H54 (cell line): ENCODE measurements around the gene ZMYND11.

Experiments
- DNase-seq: peaks from one replicate; pipeline ENCODE4 v3.0.0; 2011; ENCODE audit warnings: low spot score, mixed read lengths; ENCODE audit not compliant: insufficient read length
- FAIRE-seq: peaks from 3 replicates; lab custom pipeline; 2011; peaks lifted over from hg19 to GRCh38; lab: Jason Lieb, UNC
- POLR2A ChIP-seq: IDR thresholded peaks from 2 replicates; pipeline ENCODE4 v1.6.1; 2011; ENCODE audit warnings: low read depth, mild to moderate bottlenecking, low read length

The ZMYND11 gene

DNA sequence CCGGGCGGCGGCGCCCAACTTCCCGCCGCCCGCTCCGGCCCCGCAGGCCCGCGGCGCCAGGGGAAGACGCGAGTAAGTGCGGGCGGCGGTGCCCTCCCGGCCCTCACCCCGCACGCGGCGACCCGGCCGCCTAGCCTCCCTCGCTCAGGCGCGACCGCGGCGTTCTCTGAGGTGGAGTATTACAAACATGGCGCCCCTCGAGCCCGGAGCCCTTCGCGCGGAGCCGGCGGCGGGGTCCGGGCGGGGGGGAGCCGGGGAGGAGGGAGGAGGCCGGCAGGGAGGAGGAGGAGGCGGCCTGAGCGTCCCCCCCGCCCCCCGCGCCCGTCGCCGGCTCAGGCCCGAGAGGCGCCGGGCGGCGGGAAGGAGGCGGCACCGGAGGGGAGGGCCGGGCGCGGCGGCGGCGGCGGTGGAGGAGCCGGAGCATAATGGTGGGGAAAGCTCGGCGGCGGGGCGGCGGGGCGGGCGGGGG is at the start of gene ZMYND11:
Gene ZMYND11, plus strand, starts transcription at position 324 of the 469 bp plus-strand sequence. CDS start 44,558 bp downstream, outside the sequence.
- peak; percentile 56; the same call in 1 of the 2 replicates for TF ChIP-seq POLR2A
- FAIRE-seq, result no peak
- DNase-seq, result peak; percentile 33

DNA sequence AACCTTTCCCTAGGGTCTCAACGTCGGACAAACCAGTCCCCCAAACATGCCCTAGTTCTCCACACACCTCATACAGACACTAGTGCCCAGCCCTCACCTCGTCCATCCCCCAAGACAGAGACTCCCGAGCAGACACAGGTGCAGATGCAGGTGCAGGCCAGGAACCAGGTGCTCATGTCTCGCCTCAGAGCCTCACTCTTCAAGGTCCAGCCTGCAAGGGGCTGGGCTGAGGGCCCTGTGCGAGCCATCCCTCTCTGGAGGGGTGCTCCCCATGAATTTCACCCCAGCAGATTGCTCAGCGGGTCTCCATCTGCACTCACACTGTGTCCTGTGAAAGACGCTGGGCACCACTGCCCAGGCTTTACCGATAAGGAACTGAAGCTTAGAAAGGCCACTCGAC is 49.2 kb upstream of the ZMYND11 start:
- TF ChIP-seq POLR2A, result no peak
- DNase-seq (no peak), FAIRE-seq (no peak)

DNA sequence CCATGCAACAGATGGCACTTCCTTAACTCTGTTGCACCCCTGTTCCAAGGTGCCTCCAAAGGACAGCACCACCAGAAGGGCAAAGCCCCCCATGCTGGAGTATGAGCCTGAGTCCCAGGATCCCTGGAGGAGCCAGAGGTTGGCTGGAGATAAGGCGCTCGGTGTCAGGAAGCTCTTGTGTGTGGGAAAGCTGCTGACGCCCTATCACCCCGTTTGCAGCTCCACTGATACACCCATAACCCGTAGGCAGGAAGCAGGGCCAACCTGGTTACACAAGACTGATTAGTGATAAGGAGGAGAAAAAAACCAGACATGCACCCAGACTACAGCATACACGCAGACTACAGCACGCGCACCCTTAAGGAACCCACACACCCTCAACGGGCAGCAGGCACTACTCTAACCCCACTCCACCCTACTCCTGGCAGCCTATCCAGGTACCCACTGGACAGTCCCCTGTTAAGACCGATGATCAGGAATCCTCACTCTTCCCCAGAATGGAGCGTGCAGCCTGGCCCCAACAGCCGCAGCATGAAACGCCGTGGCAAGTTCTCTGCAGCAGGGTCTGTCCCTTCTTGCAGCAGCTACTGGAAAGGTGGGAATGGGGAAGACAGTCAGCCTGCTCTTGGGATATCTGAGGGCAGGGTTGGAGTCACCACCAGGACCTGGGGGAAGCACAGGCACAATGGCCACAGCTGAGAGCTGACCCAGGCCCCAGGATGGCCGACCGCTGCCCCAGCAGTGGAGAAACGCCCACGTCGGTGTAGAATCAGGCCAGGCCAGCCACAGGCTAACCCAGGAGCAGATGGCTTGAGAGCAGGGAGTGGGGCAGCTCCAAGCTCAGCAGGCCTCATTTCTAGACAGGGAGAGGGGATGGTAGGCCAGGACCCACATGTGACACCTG is 47.8 kb upstream of the ZMYND11 start:
- DNase-seq (no peak), FAIRE-seq (no peak)
- TF ChIP-seq POLR2A, result no peak

DNA sequence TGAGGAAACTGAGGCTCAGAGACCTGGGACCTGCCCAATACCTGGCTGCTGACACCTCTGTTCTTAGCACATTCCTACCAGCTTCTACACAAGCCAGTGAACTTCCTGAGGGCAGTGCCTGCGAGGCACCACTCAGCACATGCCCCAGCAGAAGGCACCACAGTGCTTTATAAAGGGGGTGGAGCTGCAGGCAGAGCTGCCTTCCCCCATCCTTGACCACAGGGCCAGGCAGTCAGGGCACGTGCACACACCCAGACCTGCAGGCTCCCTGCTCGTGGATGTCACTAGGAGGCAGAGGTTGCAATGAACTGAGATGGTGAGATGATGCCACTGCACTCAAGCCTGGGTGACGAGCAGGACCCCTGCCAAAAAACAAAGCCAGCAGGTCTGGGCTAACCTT is 47.0 kb upstream of the ZMYND11 start:
- no peak for TF ChIP-seq POLR2A
- no peak for FAIRE-seq
- no peak for DNase-seq

DNA sequence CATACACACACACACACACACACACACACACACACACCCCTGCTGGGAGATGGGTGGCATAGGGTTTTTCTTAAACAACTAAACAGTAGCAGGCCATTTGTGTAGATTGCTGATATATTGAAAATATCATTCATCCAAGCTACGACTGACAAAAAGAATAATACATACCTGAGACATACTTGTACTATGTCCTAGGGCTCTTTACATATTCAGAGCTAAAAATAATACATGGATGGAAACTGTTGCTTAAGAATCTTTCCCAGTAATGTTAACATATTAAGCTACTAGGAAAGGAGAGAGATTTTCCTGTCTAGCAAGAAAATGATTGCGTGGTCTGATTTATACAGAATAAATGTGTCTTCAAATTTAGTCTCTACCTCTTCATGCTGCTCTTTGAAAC is 46.0 kb upstream of the ZMYND11 start:
- no peak for FAIRE-seq
- no peak for DNase-seq
- no peak for TF ChIP-seq POLR2A

DNA sequence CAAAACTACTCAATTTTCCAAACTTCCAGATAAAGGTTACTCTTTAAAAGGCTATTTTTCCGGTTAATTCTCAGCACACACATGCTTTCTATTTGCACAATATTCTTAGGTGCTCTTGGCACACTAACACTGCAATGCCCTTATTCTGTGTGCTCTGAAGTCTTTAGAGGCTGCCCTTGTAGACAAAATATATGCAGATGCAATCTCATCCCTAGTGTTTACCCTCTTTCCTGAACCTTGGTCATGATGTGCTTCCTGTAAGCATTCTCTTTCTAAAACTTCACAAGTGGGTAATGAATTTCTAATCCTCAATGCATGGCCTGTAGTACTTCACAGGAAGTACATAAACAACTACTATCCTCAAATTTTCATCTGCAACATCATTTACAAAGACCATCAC is 45.1 kb upstream of the ZMYND11 start:
- DNase-seq, result no peak
- no peak for TF ChIP-seq POLR2A
- no peak for FAIRE-seq

DNA sequence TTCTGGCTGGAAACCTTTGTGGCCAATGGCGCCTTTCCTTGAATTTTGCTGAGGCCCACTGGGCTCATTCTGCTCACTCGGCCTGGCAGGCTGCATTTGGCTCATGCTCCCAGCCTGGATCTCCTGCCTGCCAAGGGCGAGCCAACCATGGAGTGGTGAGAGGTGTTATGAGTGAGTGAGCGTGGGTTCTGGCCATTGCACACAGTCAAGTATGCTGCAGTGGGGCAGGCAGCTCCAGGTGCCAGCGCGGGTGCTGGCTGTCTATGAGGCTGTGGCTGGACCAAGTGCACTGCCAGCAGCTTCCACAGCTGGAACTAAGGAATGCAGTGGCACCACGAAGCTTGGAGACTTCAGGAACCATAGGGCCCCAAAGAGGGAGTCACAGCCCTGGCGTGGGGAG is 43.9 kb upstream of the ZMYND11 start:
- no peak for TF ChIP-seq POLR2A
- FAIRE-seq (no peak), DNase-seq (no peak)

DNA sequence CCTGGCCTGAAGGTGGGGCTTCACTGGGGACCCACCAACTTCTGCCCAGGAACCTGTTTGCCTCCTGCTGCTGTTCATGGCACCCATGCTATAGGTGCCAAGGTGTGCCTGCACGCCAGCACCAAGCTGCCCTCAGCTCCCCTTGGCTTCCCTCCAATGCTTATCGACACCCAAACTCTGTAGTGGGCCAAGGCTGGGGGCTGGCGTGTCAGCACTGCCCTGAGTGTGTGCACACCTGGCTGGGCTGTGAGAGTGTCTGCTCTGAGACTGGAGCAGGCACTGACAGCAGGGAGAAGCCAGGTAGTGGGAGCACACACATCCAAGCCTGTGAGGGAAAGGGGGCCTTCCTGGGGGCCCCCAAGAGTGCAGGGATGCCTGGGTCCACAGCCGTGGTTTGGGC is 43.1 kb upstream of the ZMYND11 start:
- DNase-seq (no peak), FAIRE-seq (no peak)
- no peak for TF ChIP-seq POLR2A

DNA sequence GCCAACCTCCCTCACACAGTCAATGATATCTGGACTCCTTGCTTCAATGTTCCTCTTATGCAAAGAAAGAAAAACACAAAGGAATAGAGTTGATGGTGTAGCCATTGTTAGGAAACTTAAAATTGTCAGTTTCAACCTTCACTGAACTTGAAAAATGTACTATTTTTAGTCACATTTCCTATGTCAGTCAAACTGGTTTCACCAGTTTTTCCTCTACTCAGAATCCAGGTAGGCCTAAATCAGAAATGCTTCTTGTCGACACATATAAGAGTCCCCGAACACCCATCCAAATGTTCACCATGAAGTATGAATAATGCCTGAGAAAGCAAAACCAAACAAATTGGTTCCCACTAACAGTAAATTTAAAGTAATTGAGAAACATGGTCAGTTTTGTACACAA is 42.4 kb upstream of the ZMYND11 start:
- no peak for FAIRE-seq
- no peak for DNase-seq
- no peak for TF ChIP-seq POLR2A

DNA sequence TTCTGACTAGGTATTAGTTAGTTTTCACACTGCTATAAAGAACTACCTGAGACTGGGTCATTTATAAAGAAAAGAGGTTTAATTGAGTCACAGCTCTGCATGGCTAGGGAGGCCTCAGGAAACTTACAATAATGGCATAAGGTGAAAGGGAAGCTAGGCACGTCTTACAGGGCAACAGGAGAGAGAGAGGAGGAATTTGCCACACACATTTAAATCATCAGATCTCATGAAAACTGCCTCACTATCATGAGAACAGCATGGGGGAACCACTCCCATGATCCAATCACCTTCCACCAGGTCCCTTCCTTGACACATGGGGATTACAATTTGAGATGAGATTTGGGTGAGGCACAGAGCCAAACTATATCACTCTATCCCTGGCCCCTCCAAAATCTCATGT is 40.6 kb upstream of the ZMYND11 start:
- TF ChIP-seq POLR2A, result no peak
- FAIRE-seq, result no peak

DNA sequence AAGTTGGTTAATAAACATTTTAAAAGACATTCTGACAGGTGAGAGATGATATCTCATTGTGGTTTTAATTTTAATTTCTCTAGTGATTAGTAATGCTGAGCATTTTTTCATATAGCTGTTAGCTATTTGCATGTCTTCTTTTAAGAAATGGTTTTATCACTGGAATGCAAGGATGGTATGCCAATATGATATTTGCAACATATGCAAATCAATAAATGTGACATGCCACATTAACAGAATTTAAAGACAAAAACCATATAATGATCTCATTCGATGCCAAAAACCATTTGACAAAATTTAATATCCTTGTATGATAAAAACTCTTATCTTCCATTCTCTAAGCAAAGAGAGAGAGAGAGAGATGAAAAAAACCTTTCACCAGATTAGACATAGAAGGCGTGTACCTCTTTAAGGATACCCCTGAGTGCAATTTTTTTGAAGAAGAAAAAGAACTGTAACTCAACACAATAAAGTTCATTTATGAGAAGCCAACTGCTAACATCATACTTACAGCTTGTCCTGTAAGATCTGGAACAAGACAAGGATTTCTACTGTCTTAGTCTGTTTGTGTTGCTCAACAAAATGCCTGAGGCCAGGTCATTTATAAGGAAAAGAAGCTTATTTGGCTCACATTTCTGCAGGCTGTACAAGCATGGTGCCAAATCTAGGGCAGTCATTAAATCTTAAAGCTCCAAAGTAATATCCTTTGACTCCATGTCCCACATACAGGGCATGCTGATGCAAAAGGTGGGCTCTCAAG is 39.7 kb upstream of the ZMYND11 start:
- TF ChIP-seq POLR2A, result no peak
- FAIRE-seq (no peak), DNase-seq (no peak)

More for the DNA sequence above, 40.6 kb upstream of the ZMYND11 start:
- DNase-seq, result no peak

DNA sequence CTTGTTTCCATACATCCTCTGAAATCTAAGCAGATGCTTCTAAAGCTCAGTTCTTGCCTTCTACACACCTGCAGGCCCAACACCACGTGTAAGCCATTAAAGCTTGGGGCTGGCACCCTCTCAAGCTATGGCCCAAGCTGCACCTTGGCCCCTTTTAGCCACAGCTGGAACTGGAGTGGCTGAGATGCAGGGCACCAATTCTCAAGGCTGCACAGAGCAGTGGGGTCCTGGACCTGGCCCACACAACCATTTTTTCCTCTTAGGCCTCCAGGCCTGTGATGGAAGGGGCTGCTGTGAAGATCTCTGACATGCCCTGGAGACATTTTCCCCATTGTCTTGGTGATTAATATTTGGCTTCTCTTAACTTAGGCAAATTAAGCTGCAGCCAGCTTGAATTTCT is 38.8 kb upstream of the ZMYND11 start:
- no peak for TF ChIP-seq POLR2A
- FAIRE-seq, result no peak
- DNase-seq, result no peak

DNA sequence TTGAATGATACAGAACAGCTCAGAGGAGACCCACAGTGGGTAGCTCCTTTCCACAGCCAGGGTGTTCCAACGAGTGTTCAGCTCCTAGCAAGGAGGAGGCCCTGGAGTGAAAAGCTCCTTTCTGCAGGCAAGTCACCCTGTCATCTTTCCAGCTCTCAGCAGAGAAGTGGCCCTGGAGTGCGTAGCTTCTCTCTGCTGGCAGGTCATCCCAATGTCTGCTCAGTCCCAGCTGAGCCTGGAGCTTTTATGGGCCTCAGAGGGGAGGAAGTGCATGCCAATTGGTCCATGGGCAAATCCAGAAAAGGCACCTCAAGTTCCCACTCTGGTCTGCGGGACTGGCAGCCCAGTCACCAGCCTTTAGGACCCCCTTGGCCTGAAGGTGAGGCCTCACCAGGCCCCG is 30.8 kb upstream of the ZMYND11 start:
- no peak for TF ChIP-seq POLR2A
- DNase-seq (no peak), FAIRE-seq (no peak)

DNA sequence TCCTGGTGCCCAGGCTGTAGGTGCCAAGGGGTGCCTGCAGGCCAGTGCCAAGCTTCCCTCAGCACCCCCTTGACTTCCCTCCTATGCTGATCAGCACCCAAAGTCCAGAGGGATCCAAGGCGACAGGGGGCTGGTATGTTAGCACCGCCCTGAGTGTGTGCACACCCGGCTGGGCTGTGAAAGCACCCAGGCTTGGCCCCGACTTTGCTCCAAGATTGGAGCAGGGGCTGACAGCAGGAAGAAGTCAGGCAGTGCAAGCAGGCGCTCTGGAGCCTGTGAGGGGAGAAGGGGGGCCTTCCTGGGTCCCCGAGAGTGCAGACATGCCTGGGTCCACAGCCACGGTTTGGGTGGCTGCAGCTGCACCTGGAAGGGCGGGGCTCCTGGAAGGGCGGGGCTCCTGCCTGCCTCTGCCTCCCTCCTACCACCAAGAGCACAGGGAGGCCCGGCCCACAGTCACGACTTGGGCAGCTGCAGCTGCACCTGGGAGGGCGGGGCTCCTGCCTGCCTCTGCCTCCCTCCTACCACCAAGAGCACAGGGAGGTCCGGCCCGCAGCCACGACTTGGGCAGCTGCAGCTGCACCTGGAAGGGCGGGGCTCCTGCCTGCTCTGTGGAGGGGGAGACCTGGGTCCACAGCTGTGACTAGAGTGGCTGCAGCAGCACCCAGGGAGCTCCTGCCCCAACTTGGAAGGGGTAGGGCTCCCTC is 30.2 kb upstream of the ZMYND11 start:
- FAIRE-seq, result no peak
- no peak for DNase-seq
- no peak for TF ChIP-seq POLR2A
